ENCODE measurements around the gene PLPP2.
"Not testable (repeated sequence)": the region's sequence is repeated elsewhere in the genome, so short reads cannot be mapped to it uniquely, and the experiment has no call there.

Gene PLPP2

GRCh38 chr19:279656-280055, 11.5 kb downstream of the PLPP2 start:
- no peak overlapping the region for H3K4me3 ChIP-seq (ENCODE audit: low read depth, low read length)
- H3K27me3 ChIP-seq (ENCODE audit: control insufficient read depth, insufficient read depth, low read length): no peaks in the 10 kb centered on the region
- no peak overlapping the region for H3K27ac ChIP-seq (ENCODE audit: low read depth, low read length)
- peaks cover 32% of the 10 kb centered on the region for H3K36me3 ChIP-seq (ENCODE audit: control insufficient read depth, insufficient read depth, low read length)
- H3K4me1 ChIP-seq (ENCODE audit: control insufficient read depth, insufficient read depth, low read length): peaks cover 18% of the 10 kb centered on the region
- no peak overlapping the region for H3K9ac ChIP-seq (ENCODE audit: low read depth, low read length)
- no peaks in the 10 kb centered on the region for H3K9me3 ChIP-seq (ENCODE audit: control insufficient read depth, insufficient read depth, low read length)

- Histone ChIP-seq H3K9ac (ENCODE audit: low read depth, low read length) (no peak overlapping the region), H3K27ac (ENCODE audit: low read depth, low read length) (no peak overlapping the region), H3K4me3 (ENCODE audit: low read depth, low read length) (no peak overlapping the region), H3K27me3 (ENCODE audit: control insufficient read depth, insufficient read depth, low read length) (no peaks in the 10 kb centered on the region), H3K36me3 (ENCODE audit: control insufficient read depth, insufficient read depth, low read length) (peaks cover 28% of the 10 kb centered on the region), H3K9me3 (ENCODE audit: control insufficient read depth, insufficient read depth, low read length) (no peaks in the 10 kb centered on the region), H3K4me1 (ENCODE audit: control insufficient read depth, insufficient read depth, low read length) (peaks cover 18% of the 10 kb centered on the region)
These were observed 12.0 kb downstream of the PLPP2 start for GRCh38 chr19:279231-279630.

GRCh38 chr19:277581-278165, 13.5 kb downstream of the PLPP2 start:
- peaks cover 18% of the 10 kb centered on the region for H3K4me1 ChIP-seq (ENCODE audit: control insufficient read depth, insufficient read depth, low read length)

GRCh38 chr19:277131-277530, 14.1 kb downstream of the PLPP2 start:
- Histone ChIP-seq H3K27me3 (ENCODE audit: control insufficient read depth, insufficient read depth, low read length) (no peaks in the 10 kb centered on the region), H3K9ac (ENCODE audit: low read depth, low read length) (no peak overlapping the region), H3K4me1 (ENCODE audit: control insufficient read depth, insufficient read depth, low read length) (peaks cover 18% of the 10 kb centered on the region), H3K27ac (ENCODE audit: low read depth, low read length) (no peak overlapping the region), H3K36me3 (ENCODE audit: control insufficient read depth, insufficient read depth, low read length) (peaks cover 22% of the 10 kb centered on the region), H3K9me3 (ENCODE audit: control insufficient read depth, insufficient read depth, low read length) (no peaks in the 10 kb centered on the region), H3K4me3 (ENCODE audit: low read depth, low read length) (no peak overlapping the region)

More at GRCh38 chr19:277581-278165, 13.5 kb downstream of the PLPP2 start:
- Histone ChIP-seq H3K27ac (ENCODE audit: low read depth, low read length) (peak overlapping the region; percentile 37), H3K9me3 (ENCODE audit: control insufficient read depth, insufficient read depth, low read length) (no peaks in the 10 kb centered on the region), H3K4me3 (ENCODE audit: low read depth, low read length) (no peak overlapping the region), H3K27me3 (ENCODE audit: control insufficient read depth, insufficient read depth, low read length) (no peaks in the 10 kb centered on the region), H3K36me3 (ENCODE audit: control insufficient read depth, insufficient read depth, low read length) (peaks cover 25% of the 10 kb centered on the region), H3K9ac (ENCODE audit: low read depth, low read length) (no peak overlapping the region)

GRCh38 chr19:275958-276646, 15.1 kb downstream of the PLPP2 start:
- Histone ChIP-seq H3K4me3 (ENCODE audit: low read depth, low read length) (no peak overlapping the region), H3K27me3 (ENCODE audit: control insufficient read depth, insufficient read depth, low read length) (no peaks in the 10 kb centered on the region), H3K9ac (ENCODE audit: low read depth, low read length) (no peak overlapping the region), H3K36me3 (ENCODE audit: control insufficient read depth, insufficient read depth, low read length) (peaks cover 17% of the 10 kb centered on the region), H3K27ac (ENCODE audit: low read depth, low read length) (no peak overlapping the region), H3K9me3 (ENCODE audit: control insufficient read depth, insufficient read depth, low read length) (no peaks in the 10 kb centered on the region), H3K4me1 (ENCODE audit: control insufficient read depth, insufficient read depth, low read length) (peaks cover 15% of the 10 kb centered on the region)

GRCh38 chr19:275000-275399, 16.2 kb downstream of the PLPP2 start:
- no peak overlapping the region for H3K4me3 ChIP-seq (ENCODE audit: low read depth, low read length)
- H3K4me1 ChIP-seq (ENCODE audit: control insufficient read depth, insufficient read depth, low read length): peaks cover 9% of the 10 kb centered on the region
- H3K9ac ChIP-seq (ENCODE audit: low read depth, low read length): no peak overlapping the region
- H3K9me3 ChIP-seq (ENCODE audit: control insufficient read depth, insufficient read depth, low read length): no peaks in the 10 kb centered on the region
- no peak overlapping the region for H3K27ac ChIP-seq (ENCODE audit: low read depth, low read length)
- no peaks in the 10 kb centered on the region for H3K27me3 ChIP-seq (ENCODE audit: control insufficient read depth, insufficient read depth, low read length)
- H3K36me3 ChIP-seq (ENCODE audit: control insufficient read depth, insufficient read depth, low read length): peaks cover 10% of the 10 kb centered on the region

- Histone ChIP-seq H3K9ac (ENCODE audit: low read depth, low read length) (no peak overlapping the region), H3K4me3 (ENCODE audit: low read depth, low read length) (no peak overlapping the region), H3K4me1 (ENCODE audit: control insufficient read depth, insufficient read depth, low read length) (peaks cover 9% of the 10 kb centered on the region), H3K36me3 (ENCODE audit: control insufficient read depth, insufficient read depth, low read length) (no peaks in the 10 kb centered on the region), H3K27ac (ENCODE audit: low read depth, low read length) (no peak overlapping the region), H3K27me3 (ENCODE audit: control insufficient read depth, insufficient read depth, low read length) (no peaks in the 10 kb centered on the region), H3K9me3 (ENCODE audit: control insufficient read depth, insufficient read depth, low read length) (no peaks in the 10 kb centered on the region)
These were observed 17.8 kb downstream of the PLPP2 start for GRCh38 chr19:273393-273792.

GRCh38 chr19:271856-272255, 19.3 kb downstream of the PLPP2 start:
- Histone ChIP-seq H3K4me3 (ENCODE audit: low read depth, low read length) (no peak overlapping the region), H3K36me3 (ENCODE audit: control insufficient read depth, insufficient read depth, low read length) (no peaks in the 10 kb centered on the region), H3K9me3 (ENCODE audit: control insufficient read depth, insufficient read depth, low read length) (no peaks in the 10 kb centered on the region), H3K4me1 (ENCODE audit: control insufficient read depth, insufficient read depth, low read length) (peaks cover 5% of the 10 kb centered on the region), H3K27ac (ENCODE audit: low read depth, low read length) (no peak overlapping the region), H3K27me3 (ENCODE audit: control insufficient read depth, insufficient read depth, low read length) (peaks cover 11% of the 10 kb centered on the region), H3K9ac (ENCODE audit: low read depth, low read length) (no peak overlapping the region)

- H3K4me3 ChIP-seq (ENCODE audit: low read depth, low read length); H3K36me3 ChIP-seq (ENCODE audit: control insufficient read depth, insufficient read depth, low read length); H3K27ac ChIP-seq (ENCODE audit: low read depth, low read length); H3K9ac ChIP-seq (ENCODE audit: low read depth, low read length); H3K4me1 ChIP-seq (ENCODE audit: control insufficient read depth, insufficient read depth, low read length); H3K9me3 ChIP-seq (ENCODE audit: control insufficient read depth, insufficient read depth, low read length): not testable (repeated sequence)
- peaks cover 21% of the 10 kb centered on the region for H3K27me3 ChIP-seq (ENCODE audit: control insufficient read depth, insufficient read depth, low read length)
These were observed 20.4 kb downstream of the PLPP2 start for GRCh38 chr19:270766-271318.

GRCh38 chr19:269241-269640, 22.0 kb downstream of the PLPP2 start:
- Histone ChIP-seq H3K9ac (ENCODE audit: low read depth, low read length) (no peak overlapping the region), H3K36me3 (ENCODE audit: control insufficient read depth, insufficient read depth, low read length) (no peaks in the 10 kb centered on the region), H3K9me3 (ENCODE audit: control insufficient read depth, insufficient read depth, low read length) (no peaks in the 10 kb centered on the region), H3K4me3 (ENCODE audit: low read depth, low read length) (no peak overlapping the region), H3K4me1 (ENCODE audit: control insufficient read depth, insufficient read depth, low read length) (peaks cover 8% of the 10 kb centered on the region), H3K27me3 (ENCODE audit: control insufficient read depth, insufficient read depth, low read length) (peaks cover 26% of the 10 kb centered on the region), H3K27ac (ENCODE audit: low read depth, low read length) (no peak overlapping the region)

GRCh38 chr19:262125-262524, 29.1 kb downstream of the PLPP2 start:
- no peaks in the 10 kb centered on the region for H3K36me3 ChIP-seq (ENCODE audit: control insufficient read depth, insufficient read depth, low read length)
- no peak overlapping the region for H3K27ac ChIP-seq (ENCODE audit: low read depth, low read length)
- peaks cover 4% of the 10 kb centered on the region; the same call in 1 of the 2 replicates for H3K4me1 ChIP-seq (ENCODE audit: control insufficient read depth, insufficient read depth, low read length)
- H3K9ac ChIP-seq (ENCODE audit: low read depth, low read length): no peak overlapping the region
- H3K4me3 ChIP-seq (ENCODE audit: low read depth, low read length): no peak overlapping the region
- H3K27me3 ChIP-seq (ENCODE audit: control insufficient read depth, insufficient read depth, low read length): peaks cover 18% of the 10 kb centered on the region
- H3K9me3 ChIP-seq (ENCODE audit: control insufficient read depth, insufficient read depth, low read length): peaks cover 10% of the 10 kb centered on the region

Measured in HUES48 (cell line).